Transverse colon (tissue), 3 donors: ENCODE data around the gene MGLL.

Experiments
- CTCF ChIP-seq, 5 experiments: fragments of 200-600 bp in 3 of 5; fragments of 450-650 bp in 2 of 5; sonication (generic) in 3 of 5; IDR thresholded peaks; 1 replicate in 2 of 5; 2 replicates in 3 of 5; pipeline ENCODE4 v1.5.1; 2016 to 2017; ENCODE audit warnings: antibody characterized with exemption in 5 of 5, inconsistent platforms in 3 of 5, mild to moderate bottlenecking in 2 of 5, moderate library complexity in 1 of 5
- EP300 ChIP-seq: sonication (generic); formaldehyde crosslinking; IDR thresholded peaks from one replicate; pipeline ENCODE4 v1.6.1; 2017; ENCODE audit warnings: antibody characterized with exemption, low read depth
- POLR2A ChIP-seq: fragments of 450-650 bp; IDR thresholded peaks from one replicate; pipeline ENCODE4 v1.6.1; 2016; ENCODE audit warnings: antibody characterized with exemption, mild to moderate bottlenecking, moderate library complexity

GRCh38 chr3:127865941-127866340, 43.6 kb upstream of the MGLL start:
- TF ChIP-seq POLR2A (no peak), EP300 (no peak), CTCF (IDR thresholded peaks at IDR 0.05) (no peak)
